K562 (cell line): ENCODE data around the gene PRCD. TPM values are rescaled to one million over a fixed set of nuclear protein-coding genes. Genes with fewer than 3 reads are reported as not detected.

ENCODE experiments used
- ATAC-seq: fragments of 200-7000 bp; cut with Tn5 transposase; 3 replicates; pipeline ENCODE4 v1.9.1; 2020; ENCODE audit warnings: moderate library complexity
- BruUV-seq: library from RNA; stranded (reverse); fragments of 400-500 nt; replicated peaks from 2 replicates; lab custom pipeline; 2021; lab: Mats Ljungman, UMichigan
- CTCF ChIA-PET: fragments of 300-600 bp; formaldehyde crosslinking; extraction: SDS; loops from one replicate; lab custom pipeline; 2021; ENCODE audit warnings: low intra/inter-chr PET ratio; lab: Yijun Ruan, JAX
- POLR2A ChIA-PET: fragments of 300-600, 350-650 bp; sonication (Branson Sonifier 250); formaldehyde crosslinking; extraction: SDS; loops from one replicate; lab custom pipeline; 2021; ENCODE audit warnings: antibody characterized with exemption, inconsistent platforms; lab: Yijun Ruan, JAX
- DNase-seq, 4 experiments: peaks; one replicate each; pipeline versions ENCODE4 v3.0.0 to v3.0.0-alpha.2; 2011 to 2018; ENCODE audit warnings: low spot score in 3 of 4, mixed read lengths in 3 of 4; ENCODE audit errors: extremely low read depth in 1 of 4
- FAIRE-seq: peaks from 2 replicates; lab custom pipeline; 2011; peaks lifted over from hg19 to GRCh38; lab: Jason Lieb, UNC
- H2AFZ ChIP-seq: 2 replicates; pipeline ENCODE4 v1.6.0; 2011; ENCODE audit warnings: low read depth, low read length, control low read depth, inconsistent platforms
- H3K27ac ChIP-seq: fragments of 200-600 bp; 3 replicates; pipeline ENCODE4 v1.8.0; 2011; ENCODE audit warnings: low read depth, mild to moderate bottlenecking, control low read depth, inconsistent platforms, low read length, moderate library complexity, mixed read lengths; ENCODE audit errors: extremely low read depth
- H3K27me3 ChIP-seq, 2 experiments: fragments of 300-600 bp in 1 of 2; 2 replicates in 1 of 2; 3 replicates in 1 of 2; pipeline versions ENCODE4 v1.6.0 to v1.8.0; 2011; ENCODE audit warnings: inconsistent platforms in 2 of 2, low read length in 2 of 2, mild to moderate bottlenecking in 1 of 2, mixed read lengths in 1 of 2, moderate library complexity in 1 of 2; ENCODE audit not compliant: control insufficient read depth in 2 of 2, insufficient read depth in 2 of 2
- H3K36me3 ChIP-seq: fragments of 300-600 bp; 3 replicates; pipeline ENCODE4 v1.8.0; 2011; ENCODE audit warnings: mild to moderate bottlenecking, low read length, inconsistent platforms; ENCODE audit not compliant: control insufficient read depth, insufficient read depth
- H3K4me1 ChIP-seq, 2 experiments: fragments of 200-600 bp in 1 of 2; replicated peaks in 1 of 2; 2 replicates in 1 of 2; 3 replicates in 1 of 2; pipeline versions ENCODE4 v1.5.1 to v1.8.0; 2011; ENCODE audit warnings: inconsistent platforms in 2 of 2, low read length in 2 of 2, mild to moderate bottlenecking in 1 of 2, mixed read lengths in 1 of 2, moderate library complexity in 1 of 2; ENCODE audit not compliant: control insufficient read depth in 2 of 2, insufficient read depth in 2 of 2
- H3K4me2 ChIP-seq: 2 replicates; pipeline ENCODE4 v1.6.1; 2011; ENCODE audit warnings: low read length, control low read depth, inconsistent platforms, mixed read lengths; ENCODE audit not compliant: insufficient read depth
- H3K4me3 ChIP-seq: fragments of 200-600 bp; sonication (generic), shearing (Covaris generic); 2 replicates; pipeline ENCODE4 v1.5.1; 2016; ENCODE audit warnings: control low read depth, inconsistent platforms
- H3K79me2 ChIP-seq: fragments of 200-600 bp; 3 replicates; pipeline ENCODE4 v1.8.0; 2011; ENCODE audit warnings: low read length, inconsistent platforms; ENCODE audit not compliant: control insufficient read depth, insufficient read depth
- H3K9ac ChIP-seq, 2 experiments: 2 replicates each; pipeline versions ENCODE4 v1.6.0 to v1.6.1; 2011; ENCODE audit warnings: low read depth in 2 of 2, low read length in 2 of 2, control low read depth in 1 of 2, inconsistent platforms in 1 of 2, mild to moderate bottlenecking in 1 of 2, mixed read lengths in 1 of 2; ENCODE audit not compliant: insufficient read depth in 1 of 2
- H3K9me1 ChIP-seq: one replicate; pipeline ENCODE4 v1.6.0; 2011; ENCODE audit warnings: inconsistent platforms, mild to moderate bottlenecking, low read length, moderate library complexity; ENCODE audit not compliant: control insufficient read depth, insufficient read depth
- H3K9me3 ChIP-seq: replicated peaks from 2 replicates; pipeline ENCODE4 v1.5.1; 2011; ENCODE audit warnings: low read depth, low read length, inconsistent platforms; ENCODE audit not compliant: control insufficient read depth, insufficient read depth
- H4K20me1 ChIP-seq: replicated peaks from 2 replicates; pipeline ENCODE4 v1.6.1; 2011; ENCODE audit warnings: low read length, inconsistent platforms, mixed read lengths; ENCODE audit not compliant: control insufficient read depth, insufficient read depth
- NFIC ChIP-seq: fragments of 450-650 bp; IDR thresholded peaks from 2 replicates; pipeline ENCODE4 v1.6.1; 2017; ENCODE audit warnings: mild to moderate bottlenecking, inconsistent platforms
- TCF15 ChIP-seq: fragments of 250-450 bp; sonication (Bioruptor Pico); IDR thresholded peaks from 2 replicates; pipeline ENCODE4 v1.8.0; 2022; ENCODE audit warnings: moderate library complexity, mild to moderate bottlenecking, inconsistent platforms
- WGBS: fragments of 100-300 bp; shearing (Covaris generic); methylation state at CpG from one replicate; pipeline ENCODE4 v1.1.6; 2016; ENCODE audit warnings: low coverage, mixed read lengths; ENCODE audit not compliant: insufficient coverage; ENCODE audit errors: missing lambda C conversion rate; 5-methylcytosine and 5-hydroxymethylcytosine counted together
- in situ Hi-C: fragments of 300-500 bp; cut with MboI; formaldehyde crosslinking; loops from 4 replicates; pipeline ENCODE4 v1.15.0; 2018; ENCODE audit warnings: inconsistent platforms, mixed read lengths
- intact Hi-C: fragments of 100-400 bp; cut with micrococcal nuclease; formaldehyde crosslinking; loops from 2 replicates; pipeline ENCODE4 v1.14.2; 2022
- polyA plus RNA-seq, 8 experiments: library from polyadenylated mRNA; depleted of rRNA in 4 of 8; stranded (reverse) in 5 of 8; unstranded in 3 of 8; fragments of >200 nt; fragmentation: Nextera tagmentation in 2 of 8; fragmentation: Illumina TruSeq in 1 of 8; extraction: Ambion mirVana in 2 of 8; extraction: Trizol in 1 of 8; gene quantifications; 2 replicates each; pipeline versions ENCODE4 v1.2.1 to v1.2.3, GENCODE V29; 2011 to 2014; ENCODE audit warnings: inconsistent platforms in 1 of 8, missing spikeins in 1 of 8
- total RNA-seq, 7 experiments: library from RNA; depleted of rRNA in 6 of 7; stranded (reverse); fragments of >200 nt in 6 of 7; fragmentation: Illumina TruSeq in 2 of 7; extraction: Trizol in 2 of 7; gene quantifications; 2 replicates each; pipeline versions ENCODE4 v1.2.1 to v1.2.3, GENCODE V29; 2011 to 2021; ENCODE audit warnings: low replicate concordance in 1 of 7

The PRCD gene
- total and polyA plus RNA-seq, 9 of the 15 experiments (the other 6 are each of a cell fraction or from before 2014, with no cell fraction given): 0.20 to 0.25 (median 0.21) TPM; not detected in 6

- no peak overlapping the region for H3K27ac ChIP-seq
- peak overlapping the region in 1 of 2 experiments; percentile 77; a peak in 2 of 4 replicates for H3K9ac ChIP-seq
- peak overlapping the region; percentile 28; the same call in 1 of the 2 replicates for H2AFZ ChIP-seq
Observed at GRCh38 chr17:76524598-76525512, 15.0 kb upstream of the PRCD start.

More at GRCh38 chr17:76524598-76525512, 15.0 kb upstream of the PRCD start:
- ATAC-seq: no peak
- no peak for DNase-seq
- H3K4me1 ChIP-seq: peaks cover 20 to 40% of the 10 kb centered on the region in 2 experiments
- no peaks in the 10 kb centered on the region for H3K9me3 ChIP-seq
- ChIA-PET POLR2A (interaction anchor here (1.0 to 1.2 kb wide), 4 partner anchors 16 to 208 kb away, joined by 3 read pairs; no protein-coding TSS in a partner anchor), CTCF (interaction anchor here (0.6 to 2.4 kb wide), 3 partner anchors 26 to 190 kb away, joined by 3 to 12 read pairs (median 3); no protein-coding TSS in a partner anchor)
- no peak for FAIRE-seq
- intact Hi-C loops (no loop called here), in situ Hi-C loops (loop anchor here (5.0 kb wide), 2 partner anchors 97 to 157 kb away; no protein-coding TSS in a partner anchor)
- no peak overlapping the region for H3K4me2 ChIP-seq
- no peaks in the 10 kb centered on the region for H3K9me1 ChIP-seq
- H3K27me3 ChIP-seq: no peaks in the 10 kb centered on the region
- H3K36me3 ChIP-seq: no peaks in the 10 kb centered on the region
- no peak overlapping the region for H3K4me3 ChIP-seq
- TF ChIP-seq TCF15 (CRISPR knock-in tag): no peak
- 0 out of 2 replicates have a peak, but pooled peaks have one; percentile 20 for TF ChIP-seq NFIC
- WGBS: 70% methylated on average over 21 of the region's 25 CpGs
- H4K20me1 ChIP-seq: no peaks in the 10 kb centered on the region
- no TSS peak for BruUV-seq
- no peaks in the 10 kb centered on the region for H3K79me2 ChIP-seq
